Progenitor cell of endocrine pancreas (in vitro differentiated cells): ENCODE measurements around the gene FNBP1L. TPM values are rescaled to one million over a fixed set of nuclear protein-coding genes. Genes with fewer than 3 reads are reported as not detected.

Experiments used
- DNase-seq: peaks from one replicate; pipeline ENCODE4 v3.0.0; 2021; ENCODE audit warnings: low spot score; ENCODE audit not compliant: unreplicated experiment
- H3K27ac Mint-ChIP-seq: 2 replicates; pipeline ENCODE4 v1.8.0; 2021; ENCODE audit warnings: mild to moderate bottlenecking, moderate library complexity, mixed read lengths
- H3K27me3 Mint-ChIP-seq: 2 replicates; pipeline ENCODE4 v1.8.0; 2021; ENCODE audit warnings: mixed read lengths
- H3K36me3 Mint-ChIP-seq: 2 replicates; pipeline ENCODE4 v1.8.0; 2022; ENCODE audit warnings: mixed read lengths; ENCODE audit not compliant: insufficient read depth
- H3K4me1 Mint-ChIP-seq: 2 replicates; pipeline ENCODE4 v1.8.0; 2021; ENCODE audit warnings: low read depth, mixed read lengths
- H3K4me3 Mint-ChIP-seq: 2 replicates; pipeline ENCODE4 v1.8.0; 2021; ENCODE audit warnings: low read depth, mild to moderate bottlenecking, moderate library complexity, mixed read lengths
- H3K9me3 Mint-ChIP-seq: 2 replicates; pipeline ENCODE4 v1.8.0; 2021; ENCODE audit warnings: low read depth, mixed read lengths
- long read RNA-seq: library from polyadenylated mRNA; unstranded; transcript quantifications from one replicate; pipeline ENCODE4 v2.0.0, GENCODE V29; 2020
- total RNA-seq: library from RNA; stranded (reverse); gene quantifications from 2 replicates; pipeline ENCODE4 v1.2.1, GENCODE V29; 2021
- TF ChIP-seq, protein P1 (sequence below): fragments of 200-600 bp; sonication (generic); IDR thresholded peaks from one replicate; pipeline ENCODE4 v1.5.0; 2021; ENCODE audit warnings: antibody characterized with exemption, mild to moderate bottlenecking; ENCODE audit not compliant: unreplicated experiment

Gene FNBP1L
- 132 and 136 TPM in 2 replicates for total RNA-seq
- long read RNA-seq, full-length matches to known transcripts: 116 of 314 reads
- long read RNA-seq, partial matches to known transcripts: 115 of 314 reads
- long read RNA-seq, other reads (novel, unspliced or antisense): 83 of 314 reads

DNA sequence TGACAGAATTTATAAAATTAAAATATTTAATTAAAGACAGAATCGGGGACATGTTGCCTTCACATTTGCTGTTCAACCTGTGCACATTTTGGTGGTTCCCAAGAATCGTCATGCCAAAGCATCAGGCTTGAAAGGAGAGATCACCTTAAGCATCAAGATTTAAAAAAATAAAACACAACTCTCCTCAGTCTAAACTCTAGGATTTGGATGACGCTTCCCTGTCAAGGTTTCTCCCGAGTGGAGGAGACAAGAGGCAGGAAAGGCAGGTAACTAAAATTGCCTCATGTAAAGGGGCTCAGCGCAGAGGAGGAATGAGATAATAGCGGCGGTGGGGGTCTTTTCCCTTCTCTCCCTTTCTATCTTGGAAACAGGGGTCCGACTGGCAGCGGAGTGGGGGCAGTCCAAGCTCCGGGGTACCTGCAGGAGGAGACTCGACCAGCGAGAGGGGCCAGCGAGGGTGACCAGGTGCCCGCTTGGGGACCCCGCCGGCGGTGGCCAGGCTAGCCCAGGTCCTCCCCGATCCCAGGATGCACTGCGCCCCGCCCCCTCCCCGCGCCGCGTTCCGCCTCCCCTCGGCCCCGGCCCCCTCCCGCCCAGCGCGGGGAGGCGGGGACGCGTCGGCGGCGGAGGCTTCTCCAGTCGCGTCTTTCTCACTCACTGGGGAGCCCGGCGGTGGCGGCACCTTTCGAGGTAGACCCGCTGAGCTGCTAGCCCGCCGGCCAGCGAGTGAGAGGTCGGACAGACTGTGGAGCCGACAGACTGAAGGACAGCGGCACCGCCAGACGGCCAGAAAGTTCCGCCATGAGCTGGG lies at the start of gene FNBP1L:
Gene FNBP1L (plus strand): TSS at position 638 of the 811 bp plus-strand sequence. CDS start 164 bp downstream, at position 802.
- H3K4me3 Mint-ChIP-seq: peak within 1 kb of the TSS; percentile 99
- no peaks in the 10 kb centered on the region for H3K27me3 Mint-ChIP-seq

DNA sequence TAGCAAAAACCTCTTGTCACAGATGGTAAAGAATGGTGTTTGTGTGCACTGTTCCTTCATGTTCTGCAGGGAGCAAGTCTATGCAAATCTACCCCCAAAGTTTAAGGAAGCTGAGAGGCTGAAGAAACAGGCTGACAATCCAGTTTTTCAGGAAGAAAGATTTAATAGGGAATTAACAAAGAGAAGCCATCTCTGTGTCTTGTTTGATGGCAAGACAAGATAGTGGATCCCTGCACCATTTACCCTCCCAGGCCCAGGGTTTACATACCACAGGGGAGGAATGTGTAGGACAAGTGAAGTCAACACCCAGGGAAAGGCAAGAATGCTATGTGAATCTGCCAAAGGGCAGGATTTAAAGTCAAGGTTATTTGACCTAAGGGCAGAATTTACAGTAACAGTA lies 48.1 kb upstream of the FNBP1L start:
- no peaks in the 10 kb centered on the region for H3K36me3 Mint-ChIP-seq
- DNase-seq: no peak
- H3K27me3 Mint-ChIP-seq: no peaks in the 10 kb centered on the region
- peaks cover 8% of the 10 kb centered on the region for H3K9me3 Mint-ChIP-seq
- no peak overlapping the region for H3K4me3 Mint-ChIP-seq
- H3K4me1 Mint-ChIP-seq: no peaks in the 10 kb centered on the region
- TF ChIP-seq, protein P1, sequence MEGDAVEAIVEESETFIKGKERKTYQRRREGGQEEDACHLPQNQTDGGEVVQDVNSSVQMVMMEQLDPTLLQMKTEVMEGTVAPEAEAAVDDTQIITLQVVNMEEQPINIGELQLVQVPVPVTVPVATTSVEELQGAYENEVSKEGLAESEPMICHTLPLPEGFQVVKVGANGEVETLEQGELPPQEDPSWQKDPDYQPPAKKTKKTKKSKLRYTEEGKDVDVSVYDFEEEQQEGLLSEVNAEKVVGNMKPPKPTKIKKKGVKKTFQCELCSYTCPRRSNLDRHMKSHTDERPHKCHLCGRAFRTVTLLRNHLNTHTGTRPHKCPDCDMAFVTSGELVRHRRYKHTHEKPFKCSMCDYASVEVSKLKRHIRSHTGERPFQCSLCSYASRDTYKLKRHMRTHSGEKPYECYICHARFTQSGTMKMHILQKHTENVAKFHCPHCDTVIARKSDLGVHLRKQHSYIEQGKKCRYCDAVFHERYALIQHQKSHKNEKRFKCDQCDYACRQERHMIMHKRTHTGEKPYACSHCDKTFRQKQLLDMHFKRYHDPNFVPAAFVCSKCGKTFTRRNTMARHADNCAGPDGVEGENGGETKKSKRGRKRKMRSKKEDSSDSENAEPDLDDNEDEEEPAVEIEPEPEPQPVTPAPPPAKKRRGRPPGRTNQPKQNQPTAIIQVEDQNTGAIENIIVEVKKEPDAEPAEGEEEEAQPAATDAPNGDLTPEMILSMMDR: no peak
- H3K27ac Mint-ChIP-seq: no peak overlapping the region

More for the DNA sequence above, at the start of gene FNBP1L:
- DNase-seq: peak; percentile 82
- Mint-ChIP-seq H3K36me3 (no peaks in the 10 kb centered on the region), H3K4me1 (peaks cover 29% of the 10 kb centered on the region), H3K27ac (peak within 1 kb of the TSS; percentile 100), H3K9me3 (no peaks in the 10 kb centered on the region)
- TF ChIP-seq, protein P1: peak; percentile 9

DNA sequence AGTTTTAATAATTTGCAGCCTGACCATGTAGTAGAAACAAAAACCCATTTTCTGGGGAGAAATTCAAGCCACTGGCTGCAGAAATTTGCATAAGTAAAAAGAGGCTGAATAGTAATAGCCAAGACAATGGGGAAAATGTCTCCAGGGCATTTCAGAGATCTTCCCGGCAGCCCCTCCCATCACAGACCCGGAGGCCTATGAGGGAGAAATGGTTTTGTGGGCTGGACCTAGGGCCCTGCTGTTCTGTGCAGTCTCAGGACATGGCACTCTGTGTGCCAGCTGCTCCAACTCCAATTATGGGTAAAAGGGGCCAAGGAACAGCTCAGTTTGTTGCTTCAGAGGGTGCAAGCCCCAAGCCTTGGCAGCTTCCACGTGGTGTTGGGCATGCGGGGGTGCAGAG lies 39.7 kb upstream of the FNBP1L start:
- Mint-ChIP-seq H3K4me1 (peaks cover 4% of the 10 kb centered on the region), H3K27me3 (no peaks in the 10 kb centered on the region), H3K27ac (no peak overlapping the region), H3K4me3 (no peak overlapping the region), H3K36me3 (no peaks in the 10 kb centered on the region), H3K9me3 (peaks cover 20% of the 10 kb centered on the region)
- TF ChIP-seq, protein P1: no peak
- DNase-seq: no peak

DNA sequence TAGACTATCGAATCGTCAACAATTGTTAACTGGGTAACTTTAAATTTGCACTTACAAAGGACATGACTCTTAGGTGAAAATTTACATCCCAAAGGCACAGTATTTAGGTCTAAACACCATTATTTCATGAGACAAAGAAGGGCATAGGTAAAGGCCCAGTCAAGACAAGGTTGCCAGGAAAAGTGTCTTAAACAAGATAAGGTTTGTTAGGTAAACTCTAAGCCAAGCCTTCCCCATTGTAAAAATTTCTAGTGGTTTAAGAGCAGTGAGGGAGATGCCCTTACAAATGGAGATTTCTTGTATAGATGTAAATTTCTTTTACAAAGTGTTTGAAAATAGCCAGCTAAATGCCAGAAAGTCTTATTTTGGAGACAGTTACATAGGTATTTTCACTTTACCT lies 36.9 kb upstream of the FNBP1L start:
- peaks cover 10% of the 10 kb centered on the region for H3K9me3 Mint-ChIP-seq
- H3K4me3 Mint-ChIP-seq: no peak overlapping the region
- no peak for DNase-seq
- no peaks in the 10 kb centered on the region for H3K36me3 Mint-ChIP-seq
- no peaks in the 10 kb centered on the region for H3K27me3 Mint-ChIP-seq
- H3K27ac Mint-ChIP-seq: no peak overlapping the region
- peaks cover 9% of the 10 kb centered on the region for H3K4me1 Mint-ChIP-seq
- TF ChIP-seq, protein P1: no peak

DNA sequence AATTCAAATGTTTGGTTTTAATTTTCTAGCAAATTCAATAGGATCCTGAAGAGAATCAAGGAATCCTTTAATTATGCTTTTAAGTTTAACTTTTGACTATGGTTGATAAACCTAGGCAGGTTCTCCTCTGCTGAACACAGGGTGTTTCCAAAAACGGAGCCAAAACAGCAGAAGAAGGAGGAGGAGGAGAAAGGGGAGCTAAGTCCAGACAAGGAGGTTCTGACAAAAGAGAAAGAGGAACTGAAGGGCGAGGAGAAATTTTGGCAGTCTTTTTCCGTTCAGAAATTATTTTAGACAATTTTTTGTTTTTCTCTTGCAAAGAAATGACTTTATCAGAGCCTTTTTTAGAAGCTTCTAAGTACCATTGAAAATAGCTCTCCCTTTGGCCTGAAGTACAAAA lies 33.2 kb upstream of the FNBP1L start:
- no peaks in the 10 kb centered on the region for H3K36me3 Mint-ChIP-seq
- TF ChIP-seq, protein P1: no peak
- DNase-seq: no peak
- no peaks in the 10 kb centered on the region for H3K27me3 Mint-ChIP-seq
- H3K4me1 Mint-ChIP-seq: peaks cover 13% of the 10 kb centered on the region
- no peak overlapping the region for H3K4me3 Mint-ChIP-seq
- H3K9me3 Mint-ChIP-seq: peaks cover 12% of the 10 kb centered on the region
- no peak overlapping the region for H3K27ac Mint-ChIP-seq
